ENCODE results near the gene RADX.

DNA sequence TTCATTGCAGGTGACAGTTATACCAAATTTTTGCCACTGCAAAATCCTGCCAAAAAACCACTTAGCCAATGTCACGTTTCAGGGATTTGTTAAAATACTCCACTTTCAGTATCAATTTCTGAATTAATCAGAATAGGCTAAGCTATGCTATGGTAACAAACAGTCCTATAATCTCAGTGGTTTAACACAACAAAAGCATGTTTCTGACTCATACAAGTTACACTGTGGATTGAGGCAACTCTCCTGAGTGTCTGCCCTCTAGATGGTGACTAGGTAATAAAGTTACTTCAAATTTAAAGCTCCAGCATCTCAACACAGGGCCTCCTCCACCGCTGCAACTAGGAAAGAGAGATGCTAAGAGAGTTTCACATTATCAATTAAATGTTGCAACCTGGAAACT is 23.0 kb upstream of the RADX start:
- TF ChIP-seq, protein P1, sequence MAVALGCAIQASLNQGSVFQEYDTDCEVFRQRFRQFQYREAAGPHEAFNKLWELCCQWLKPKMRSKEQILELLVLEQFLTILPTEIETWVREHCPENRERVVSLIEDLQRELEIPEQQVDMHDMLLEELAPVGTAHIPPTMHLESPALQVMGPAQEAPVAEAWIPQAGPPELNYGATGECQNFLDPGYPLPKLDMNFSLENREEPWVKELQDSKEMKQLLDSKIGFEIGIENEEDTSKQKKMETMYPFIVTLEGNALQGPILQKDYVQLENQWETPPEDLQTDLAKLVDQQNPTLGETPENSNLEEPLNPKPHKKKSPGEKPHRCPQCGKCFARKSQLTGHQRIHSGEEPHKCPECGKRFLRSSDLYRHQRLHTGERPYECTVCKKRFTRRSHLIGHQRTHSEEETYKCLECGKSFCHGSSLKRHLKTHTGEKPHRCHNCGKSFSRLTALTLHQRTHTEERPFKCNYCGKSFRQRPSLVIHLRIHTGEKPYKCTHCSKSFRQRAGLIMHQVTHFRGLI (tag by site-specific recombination; IDR thresholded peaks at IDR 0.05), result no peak
- TF ChIP-seq ZNF433 (tag by site-specific recombination; IDR thresholded peaks at IDR 0.05; ENCODE audit: low read depth), result no peak
- TF ChIP-seq ZNF16 (tag by site-specific recombination; IDR thresholded peaks at IDR 0.05; ENCODE audit: low read depth), result no peak
- no peak for TF ChIP-seq ZNF777 (tag by site-specific recombination; IDR thresholded peaks at IDR 0.05; ENCODE audit: borderline replicate concordance)
- no peak for TF ChIP-seq CTCF (tag by site-specific recombination; IDR thresholded peaks at IDR 0.05)
- TF ChIP-seq ZNF677 (tag by site-specific recombination; IDR thresholded peaks at IDR 0.05), result no peak
- TF ChIP-seq ZNF223 (tag by site-specific recombination; IDR thresholded peaks at IDR 0.05), result no peak
